Activated naive CD4-positive, alpha-beta T cell treated with anti-CD3 and anti-CD28 coated beads for 36 hours (primary cell): Measurements from ENCODE around the gene CLEC4M. TPM values are rescaled to one million over a fixed set of nuclear protein-coding genes. Genes with fewer than 3 reads are reported as not detected.
"Not testable (repeated sequence)": the region's sequence is repeated elsewhere in the genome, so short reads cannot be mapped to it uniquely, and the experiment has no call there.

Experiments
- CTCF ChIA-PET: fragments of 350-600 bp; sonication (Branson Sonifier 250); formaldehyde crosslinking; loops from one replicate; lab custom pipeline; 2021; ENCODE audit warnings: antibody characterized with exemption; lab: Charles Lee
- DNase-seq: peaks from one replicate; pipeline ENCODE4 v3.0.0-alpha.2; 2020
- H3K27ac Mint-ChIP-seq: one replicate; pipeline ENCODE4 v1.8.0; 2021; ENCODE audit warnings: mild to moderate bottlenecking, mixed read lengths
- H3K27me3 Mint-ChIP-seq: one replicate; pipeline ENCODE4 v1.8.0; 2021; ENCODE audit warnings: low read depth, mixed read lengths
- H3K36me3 Mint-ChIP-seq: one replicate; pipeline ENCODE4 v1.8.0; 2021; ENCODE audit warnings: low read depth, mixed read lengths
- H3K4me1 Mint-ChIP-seq: one replicate; pipeline ENCODE4 v1.8.0; 2021; ENCODE audit warnings: low read depth, mixed read lengths
- H3K4me3 Mint-ChIP-seq: one replicate; pipeline ENCODE4 v1.8.0; 2021; ENCODE audit warnings: mild to moderate bottlenecking, moderate library complexity, mixed read lengths
- H3K9me3 Mint-ChIP-seq: one replicate; pipeline ENCODE4 v1.8.0; 2021; ENCODE audit warnings: mixed read lengths
- intact Hi-C: fragments of 100-400 bp; cut with micrococcal nuclease; formaldehyde crosslinking; loops from one replicate; pipeline ENCODE4 v1.15.1; 2023
- total RNA-seq, 2 experiments: library from RNA; stranded (reverse); gene quantifications; one replicate each; pipeline ENCODE4 v1.2.3, GENCODE V29; 2021

Gene CLEC4M
- total RNA-seq, 2 experiments from 2014 or later = not detected

- H3K4me1 Mint-ChIP-seq, CTCF ChIA-PET, H3K27me3 Mint-ChIP-seq, H3K9me3 Mint-ChIP-seq, DNase-seq, H3K4me3 Mint-ChIP-seq, intact Hi-C loops, H3K27ac Mint-ChIP-seq, H3K36me3 Mint-ChIP-seq: not testable (repeated sequence)
These were observed 1.1 kb downstream of the CLEC4M start for GRCh38 chr19:7764157-7764556.

- H3K27me3 Mint-ChIP-seq, H3K4me3 Mint-ChIP-seq, CTCF ChIA-PET, intact Hi-C loops, DNase-seq, H3K4me1 Mint-ChIP-seq, H3K27ac Mint-ChIP-seq, H3K9me3 Mint-ChIP-seq, H3K36me3 Mint-ChIP-seq: not testable (repeated sequence)
These were observed 2.0 kb downstream of the CLEC4M start for GRCh38 chr19:7765043-7765442.

GRCh38 chr19:7766535-7766934 is 3.5 kb downstream of the CLEC4M start:
- no peak overlapping the region for H3K27ac Mint-ChIP-seq
- intact Hi-C loops = no loop called here
- peaks cover 12% of the 10 kb centered on the region for H3K4me1 Mint-ChIP-seq
- no peak overlapping the region for H3K4me3 Mint-ChIP-seq
- no peak for DNase-seq
- peaks cover 4% of the 10 kb centered on the region for H3K27me3 Mint-ChIP-seq
- H3K36me3 Mint-ChIP-seq = no peaks in the 10 kb centered on the region
- H3K9me3 Mint-ChIP-seq = no peaks in the 10 kb centered on the region
- CTCF ChIA-PET = interaction anchor here (1.3 kb wide), 1 partner anchor 86 kb away, joined by 7 read pairs; the partner anchor contains the start of gene TRAPPC5

GRCh38 chr19:7767487-7767886 is 4.4 kb downstream of the CLEC4M start:
- H3K27ac Mint-ChIP-seq = no peak overlapping the region
- peaks cover 4% of the 10 kb centered on the region for H3K27me3 Mint-ChIP-seq
- H3K4me1 Mint-ChIP-seq = peaks cover 19% of the 10 kb centered on the region
- CTCF ChIA-PET = interaction anchor here (0.5 to 1.3 kb wide), 2 partner anchors 54 to 87 kb away, joined by 6 to 7 read pairs; partner anchors contain the start of gene TRAPPC5
- intact Hi-C loops = no loop called here
- DNase-seq = no peak
- H3K36me3 Mint-ChIP-seq = no peaks in the 10 kb centered on the region
- H3K9me3 Mint-ChIP-seq = no peaks in the 10 kb centered on the region
- no peak overlapping the region for H3K4me3 Mint-ChIP-seq

GRCh38 chr19:7769171-7769570 is 6.1 kb downstream of the CLEC4M start:
- H3K36me3 Mint-ChIP-seq = no peaks in the 10 kb centered on the region
- CTCF ChIA-PET = no interaction called here
- intact Hi-C loops = no loop called here

GRCh38 chr19:7771072-7771471 is 8.0 kb downstream of the CLEC4M start:
- peaks cover 5% of the 10 kb centered on the region for H3K27me3 Mint-ChIP-seq
- peaks cover 27% of the 10 kb centered on the region for H3K4me1 Mint-ChIP-seq
- intact Hi-C loops = no loop called here

More at GRCh38 chr19:7769171-7769570, 6.1 kb downstream of the CLEC4M start:
- H3K27ac Mint-ChIP-seq = no peak overlapping the region
- DNase-seq = no peak
- peaks cover 27% of the 10 kb centered on the region for H3K4me1 Mint-ChIP-seq
- no peak overlapping the region for H3K4me3 Mint-ChIP-seq
- H3K27me3 Mint-ChIP-seq = peaks cover 4% of the 10 kb centered on the region
- no peaks in the 10 kb centered on the region for H3K9me3 Mint-ChIP-seq

GRCh38 chr19:7772752-7773291 is 9.8 kb downstream of the CLEC4M start:
- no peaks in the 10 kb centered on the region for H3K9me3 Mint-ChIP-seq
- CTCF ChIA-PET = interaction anchor here (2.0 kb wide), 1 partner anchor 34 kb away, joined by 5 read pairs; no protein-coding TSS in a partner anchor
- peak; percentile 71 for DNase-seq
- intact Hi-C loops = loop anchor here (1.0 kb wide), 5 partner anchors 22 to 92 kb away; no protein-coding TSS in a partner anchor
- H3K4me1 Mint-ChIP-seq = peaks cover 27% of the 10 kb centered on the region
- peak overlapping the region; percentile 77 for H3K27ac Mint-ChIP-seq
- no peaks in the 10 kb centered on the region for H3K36me3 Mint-ChIP-seq
- H3K27me3 Mint-ChIP-seq = peaks cover 4% of the 10 kb centered on the region
- no peak overlapping the region for H3K4me3 Mint-ChIP-seq

More at GRCh38 chr19:7771072-7771471, 8.0 kb downstream of the CLEC4M start:
- no peak overlapping the region for H3K4me3 Mint-ChIP-seq
- H3K36me3 Mint-ChIP-seq = no peaks in the 10 kb centered on the region
- H3K9me3 Mint-ChIP-seq = no peaks in the 10 kb centered on the region
- CTCF ChIA-PET = interaction anchor here (1.5 kb wide), 1 partner anchor 90 kb away, joined by 6 read pairs; the partner anchor contains the start of gene TRAPPC5
- DNase-seq = no peak
- H3K27ac Mint-ChIP-seq = no peak overlapping the region

GRCh38 chr19:7773841-7774240 is 10.8 kb downstream of the CLEC4M start:
- Mint-ChIP-seq H3K4me3 (no peak overlapping the region), H3K27me3 (peaks cover 4% of the 10 kb centered on the region), H3K27ac (peak overlapping the region; percentile 22), H3K9me3 (no peaks in the 10 kb centered on the region), H3K4me1 (peaks cover 27% of the 10 kb centered on the region), H3K36me3 (no peaks in the 10 kb centered on the region)
- DNase-seq = no peak
- intact Hi-C loops = no loop called here
- CTCF ChIA-PET = interaction anchor here (0.6 to 1.1 kb wide), 2 partner anchors 29 to 95 kb away, joined by 3 to 5 read pairs; no protein-coding TSS in a partner anchor

GRCh38 chr19:7775761-7776160 is 12.7 kb downstream of the CLEC4M start:
- H3K36me3 Mint-ChIP-seq = no peaks in the 10 kb centered on the region
- peaks cover 4% of the 10 kb centered on the region for H3K27me3 Mint-ChIP-seq
- CTCF ChIA-PET = no interaction called here
- peaks cover 27% of the 10 kb centered on the region for H3K4me1 Mint-ChIP-seq
- intact Hi-C loops = no loop called here
- no peak for DNase-seq
- no peak overlapping the region for H3K4me3 Mint-ChIP-seq
- H3K9me3 Mint-ChIP-seq = no peaks in the 10 kb centered on the region
- no peak overlapping the region for H3K27ac Mint-ChIP-seq

GRCh38 chr19:7778081-7778480 is 15.0 kb downstream of the CLEC4M start:
- CTCF ChIA-PET = no interaction called here

GRCh38 chr19:7779631-7780486 is 16.8 kb downstream of the CLEC4M start:
- CTCF ChIA-PET = interaction anchor here (1.0 to 1.2 kb wide), 2 partner anchors 81 to 159 kb away, joined by 3 to 5 read pairs; no protein-coding TSS in a partner anchor

More at GRCh38 chr19:7778081-7778480, 15.0 kb downstream of the CLEC4M start:
- Mint-ChIP-seq H3K27me3 (peaks cover 8% of the 10 kb centered on the region), H3K36me3 (no peaks in the 10 kb centered on the region), H3K4me3 (no peak overlapping the region), H3K27ac (no peak overlapping the region), H3K4me1 (peaks cover 7% of the 10 kb centered on the region), H3K9me3 (no peaks in the 10 kb centered on the region)
- intact Hi-C loops = no loop called here
- DNase-seq = no peak

GRCh38 chr19:7781157-7781556 is 18.1 kb downstream of the CLEC4M start:
- CTCF ChIA-PET = interaction anchor here (1.0 kb wide), 1 partner anchor 101 kb away, joined by 5 read pairs; the partner anchor contains the start of gene TRAPPC5
- no peaks in the 10 kb centered on the region for H3K9me3 Mint-ChIP-seq
- no peaks in the 10 kb centered on the region for H3K36me3 Mint-ChIP-seq
- DNase-seq = no peak
- no peak overlapping the region for H3K4me3 Mint-ChIP-seq
- no peak overlapping the region for H3K27ac Mint-ChIP-seq
- intact Hi-C loops = no loop called here
- peaks cover 24% of the 10 kb centered on the region for H3K27me3 Mint-ChIP-seq
- peaks cover 8% of the 10 kb centered on the region for H3K4me1 Mint-ChIP-seq

More at GRCh38 chr19:7779631-7780486, 16.8 kb downstream of the CLEC4M start:
- H3K27me3 Mint-ChIP-seq = peaks cover 20% of the 10 kb centered on the region
- no peaks in the 10 kb centered on the region for H3K36me3 Mint-ChIP-seq
- intact Hi-C loops = no loop called here
- DNase-seq = no peak
- no peak overlapping the region for H3K4me3 Mint-ChIP-seq
- H3K4me1 Mint-ChIP-seq = peaks cover 8% of the 10 kb centered on the region
- no peak overlapping the region for H3K27ac Mint-ChIP-seq
- H3K9me3 Mint-ChIP-seq = no peaks in the 10 kb centered on the region
